Measurements from ENCODE around the gene SEPTIN8.

- TF ChIP-seq, protein P1, sequence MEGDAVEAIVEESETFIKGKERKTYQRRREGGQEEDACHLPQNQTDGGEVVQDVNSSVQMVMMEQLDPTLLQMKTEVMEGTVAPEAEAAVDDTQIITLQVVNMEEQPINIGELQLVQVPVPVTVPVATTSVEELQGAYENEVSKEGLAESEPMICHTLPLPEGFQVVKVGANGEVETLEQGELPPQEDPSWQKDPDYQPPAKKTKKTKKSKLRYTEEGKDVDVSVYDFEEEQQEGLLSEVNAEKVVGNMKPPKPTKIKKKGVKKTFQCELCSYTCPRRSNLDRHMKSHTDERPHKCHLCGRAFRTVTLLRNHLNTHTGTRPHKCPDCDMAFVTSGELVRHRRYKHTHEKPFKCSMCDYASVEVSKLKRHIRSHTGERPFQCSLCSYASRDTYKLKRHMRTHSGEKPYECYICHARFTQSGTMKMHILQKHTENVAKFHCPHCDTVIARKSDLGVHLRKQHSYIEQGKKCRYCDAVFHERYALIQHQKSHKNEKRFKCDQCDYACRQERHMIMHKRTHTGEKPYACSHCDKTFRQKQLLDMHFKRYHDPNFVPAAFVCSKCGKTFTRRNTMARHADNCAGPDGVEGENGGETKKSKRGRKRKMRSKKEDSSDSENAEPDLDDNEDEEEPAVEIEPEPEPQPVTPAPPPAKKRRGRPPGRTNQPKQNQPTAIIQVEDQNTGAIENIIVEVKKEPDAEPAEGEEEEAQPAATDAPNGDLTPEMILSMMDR (IDR thresholded peaks at IDR 0.05) = no peak
- no peak for TF ChIP-seq POLR2A (IDR thresholded peaks at IDR 0.05)
Observed at GRCh38 chr5:132763181-132764036, 13.6 kb downstream of the SEPTIN8 start.
